ENCODE measurements around the gene POLD1. TPM values are rescaled to one million over a fixed set of nuclear protein-coding genes. Genes with fewer than 3 reads are reported as not detected.
"Not testable (repeated sequence)": the region's sequence is repeated elsewhere in the genome, so short reads cannot be mapped to it uniquely, and the experiment has no call there.

The POLD1 gene
- total and polyA plus RNA-seq, 5 experiments from 2014 or later, result 26.0 to 40.8 (median 34.4) TPM

GRCh38 chr19:50381881-50382729 is 2.0 kb upstream of the POLD1 start:
- peaks cover 0 to 5% (median 0%) of the 10 kb centered on the region in 5 donors for H3K27me3 Mint-ChIP-seq
- peak overlapping the region in 4 of 10 donors; percentile 9 to 63 (median 16) for H3K27ac Mint-ChIP-seq
- peaks cover 37 to 61% (median 44%) of the 10 kb centered on the region in 4 donors for H3K4me1 Mint-ChIP-seq
- peaks cover 0 to 42% (median 4%) of the 10 kb centered on the region in 3 donors for H3K36me3 Mint-ChIP-seq
- no peak for ATAC-seq
- POLR2A ChIA-PET, result no interaction called here
- peak in 2 of 10 donors; percentile 19 to 28 for DNase-seq
- peak overlapping the region in 1 of 10 donors; percentile 51 for H3K4me3 Mint-ChIP-seq
- no peaks in the 10 kb centered on the region for H3K9me3 Mint-ChIP-seq

GRCh38 chr19:50383001-50383851 is 921 bp upstream of the POLD1 start:
- H3K36me3 Mint-ChIP-seq, result peaks cover 0 to 38% (median under 1%) of the 10 kb centered on the region in 3 donors
- POLR2A ChIA-PET, result interaction anchor here (0.8 to 2.6 kb wide), 10 partner anchors 7 to 719 kb away, joined by 3 to 21 read pairs (median 4); partner anchors contain the start of genes JOSD2 and NR1H2
- ATAC-seq (peak in 1 of 2 donors; percentile 34), DNase-seq (peak in 2 of 10 donors; percentile 12 to 35)
- H3K4me3 Mint-ChIP-seq, result peak overlapping the region; percentile 92 to 99 (median 96)
- peaks cover 0 to 5% (median 0%) of the 10 kb centered on the region in 5 donors for H3K27me3 Mint-ChIP-seq
- no peaks in the 10 kb centered on the region for H3K9me3 Mint-ChIP-seq
- H3K27ac Mint-ChIP-seq, result peak overlapping the region; percentile 88 to 98 (median 93)
- peaks cover 37 to 56% (median 40%) of the 10 kb centered on the region in 4 donors for H3K4me1 Mint-ChIP-seq

- DNase-seq (no peak), ATAC-seq (no peak)
- peaks cover 0 to 5% (median 0%) of the 10 kb centered on the region in 5 donors for H3K27me3 Mint-ChIP-seq
- peaks cover 0 to 21% (median 0%) of the 10 kb centered on the region in 3 donors for H3K36me3 Mint-ChIP-seq
- peaks cover 28 to 43% (median 32%) of the 10 kb centered on the region in 4 donors for H3K4me1 Mint-ChIP-seq
- POLR2A ChIA-PET, result interaction anchor here (0.6 to 2.6 kb wide), 8 partner anchors 9 to 420 kb away, joined by 3 to 21 read pairs (median 6); partner anchors contain the start of genes JOSD2, NR1H2 and SPIB
- H3K4me3 Mint-ChIP-seq, result peak overlapping the region; percentile 92 to 99 (median 96)
- H3K27ac Mint-ChIP-seq, result peak overlapping the region; percentile 64 to 98 (median 94)
- no peaks in the 10 kb centered on the region for H3K9me3 Mint-ChIP-seq
Measured at GRCh38 chr19:50384685-50385535, 763 bp downstream of the POLD1 start.

GRCh38 chr19:50387176-50387867 is 3.2 kb downstream of the POLD1 start:
- POLR2A ChIA-PET, result interaction anchor here (1.7 kb wide), 1 partner anchor 11 kb away, joined by 5 read pairs; the partner anchor contains the start of gene NR1H2
- ATAC-seq (no peak), DNase-seq (no peak)
- peaks cover 0 to 10% (median 10%) of the 10 kb centered on the region in 3 donors for H3K36me3 Mint-ChIP-seq
- peak overlapping the region in 2 of 10 donors; percentile 25 to 78 for H3K27ac Mint-ChIP-seq
- H3K9me3 Mint-ChIP-seq, result no peaks in the 10 kb centered on the region
- peaks cover 0 to 5% (median 0%) of the 10 kb centered on the region in 5 donors for H3K27me3 Mint-ChIP-seq
- peak overlapping the region in 6 of 10 donors; percentile 4 to 73 (median 37) for H3K4me3 Mint-ChIP-seq
- H3K4me1 Mint-ChIP-seq, result peaks cover 27 to 31% (median 29%) of the 10 kb centered on the region in 4 donors

GRCh38 chr19:50387868-50388245 is 3.7 kb downstream of the POLD1 start:
- peaks cover 0 to 15% (median 14%) of the 10 kb centered on the region in 3 donors for H3K36me3 Mint-ChIP-seq
- H3K9me3 Mint-ChIP-seq, result no peaks in the 10 kb centered on the region
- H3K27me3 Mint-ChIP-seq, result peaks cover 0 to 5% (median 0%) of the 10 kb centered on the region in 5 donors
- no peak for DNase-seq
- peak overlapping the region in 6 of 10 donors; percentile 4 to 73 (median 37) for H3K4me3 Mint-ChIP-seq
- peak overlapping the region in 2 of 10 donors; percentile 25 to 78 for H3K27ac Mint-ChIP-seq
- no peak for ATAC-seq
- POLR2A ChIA-PET, result no interaction called here
- H3K4me1 Mint-ChIP-seq, result peaks cover 27 to 31% (median 29%) of the 10 kb centered on the region in 4 donors

- H3K27me3 Mint-ChIP-seq, ATAC-seq, H3K4me3 Mint-ChIP-seq, H3K27ac Mint-ChIP-seq, H3K9me3 Mint-ChIP-seq, DNase-seq: not testable (repeated sequence)
- POLR2A ChIA-PET, result interaction anchor here (0.7 kb wide), 1 partner anchor 113 kb away, joined by 4 read pairs; no protein-coding TSS in a partner anchor
- H3K4me1 Mint-ChIP-seq, result peaks cover 7 to 11% (median 8%) of the 10 kb centered on the region in 4 donors
- peaks cover 0 to 19% (median 16%) of the 10 kb centered on the region in 3 donors for H3K36me3 Mint-ChIP-seq
Measured at GRCh38 chr19:50390295-50390694, 6.1 kb downstream of the POLD1 start.

GRCh38 chr19:50390952-50391351 is 6.8 kb downstream of the POLD1 start:
- H3K9me3 Mint-ChIP-seq, H3K27ac Mint-ChIP-seq, H3K4me3 Mint-ChIP-seq, H3K4me1 Mint-ChIP-seq, ATAC-seq, POLR2A ChIA-PET, H3K27me3 Mint-ChIP-seq, DNase-seq: not testable (repeated sequence)
- H3K36me3 Mint-ChIP-seq, result peaks cover 0 to 24% (median 18%) of the 10 kb centered on the region in 3 donors

- ATAC-seq (no peak), DNase-seq (no peak)
- H3K4me3 Mint-ChIP-seq, result no peak overlapping the region
- no peaks in the 10 kb centered on the region for H3K27me3 Mint-ChIP-seq
- H3K27ac Mint-ChIP-seq, result no peak overlapping the region
- POLR2A ChIA-PET, result no interaction called here
- H3K36me3 Mint-ChIP-seq, result peaks cover 0 to 22% (median 18%) of the 10 kb centered on the region in 3 donors
- H3K4me1 Mint-ChIP-seq, result peaks cover 2 to 6% (median 4%) of the 10 kb centered on the region in 4 donors
- H3K9me3 Mint-ChIP-seq, result no peaks in the 10 kb centered on the region
Measured at GRCh38 chr19:50392759-50393158, 8.6 kb downstream of the POLD1 start.

- no peak for ATAC-seq
- Mint-ChIP-seq H3K4me3 (no peak overlapping the region), H3K4me1 (peaks cover 0 to 8% (median 5%) of the 10 kb centered on the region in 4 donors), H3K36me3 (peaks cover 0 to 23% (median 18%) of the 10 kb centered on the region in 3 donors), H3K9me3 (no peaks in the 10 kb centered on the region), H3K27ac (no peak overlapping the region), H3K27me3 (no peaks in the 10 kb centered on the region)
- DNase-seq, result no peak
- POLR2A ChIA-PET, result no interaction called here
Measured at GRCh38 chr19:50393589-50393988, 9.4 kb downstream of the POLD1 start.

- Mint-ChIP-seq H3K4me1 (peaks cover 0 to 8% (median 6%) of the 10 kb centered on the region in 4 donors), H3K27me3 (no peaks in the 10 kb centered on the region), H3K4me3 (no peak overlapping the region), H3K36me3 (peaks cover 0 to 23% (median 18%) of the 10 kb centered on the region in 3 donors), H3K27ac (peak overlapping the region in 1 of 10 donors; percentile 20), H3K9me3 (no peaks in the 10 kb centered on the region)
- POLR2A ChIA-PET, result no interaction called here
- DNase-seq (no peak), ATAC-seq (no peak)
Measured at GRCh38 chr19:50394017-50394416, 9.9 kb downstream of the POLD1 start.
